SK-N-MC (cell line): ENCODE data around the gene EDEM1.

Experiments
- EZH2 ChIP-seq: fragments of 200-600 bp; sonication (generic); IDR thresholded peaks from one replicate; pipeline ENCODE4 v1.6.1; 2017; ENCODE audit warnings: antibody characterized with exemption
- POLR2AphosphoS5 ChIP-seq: IDR thresholded peaks from 2 replicates; pipeline ENCODE4 v1.6.1; 2012; ENCODE audit warnings: mild to moderate bottlenecking, low read depth, low read length, borderline replicate concordance

DNA sequence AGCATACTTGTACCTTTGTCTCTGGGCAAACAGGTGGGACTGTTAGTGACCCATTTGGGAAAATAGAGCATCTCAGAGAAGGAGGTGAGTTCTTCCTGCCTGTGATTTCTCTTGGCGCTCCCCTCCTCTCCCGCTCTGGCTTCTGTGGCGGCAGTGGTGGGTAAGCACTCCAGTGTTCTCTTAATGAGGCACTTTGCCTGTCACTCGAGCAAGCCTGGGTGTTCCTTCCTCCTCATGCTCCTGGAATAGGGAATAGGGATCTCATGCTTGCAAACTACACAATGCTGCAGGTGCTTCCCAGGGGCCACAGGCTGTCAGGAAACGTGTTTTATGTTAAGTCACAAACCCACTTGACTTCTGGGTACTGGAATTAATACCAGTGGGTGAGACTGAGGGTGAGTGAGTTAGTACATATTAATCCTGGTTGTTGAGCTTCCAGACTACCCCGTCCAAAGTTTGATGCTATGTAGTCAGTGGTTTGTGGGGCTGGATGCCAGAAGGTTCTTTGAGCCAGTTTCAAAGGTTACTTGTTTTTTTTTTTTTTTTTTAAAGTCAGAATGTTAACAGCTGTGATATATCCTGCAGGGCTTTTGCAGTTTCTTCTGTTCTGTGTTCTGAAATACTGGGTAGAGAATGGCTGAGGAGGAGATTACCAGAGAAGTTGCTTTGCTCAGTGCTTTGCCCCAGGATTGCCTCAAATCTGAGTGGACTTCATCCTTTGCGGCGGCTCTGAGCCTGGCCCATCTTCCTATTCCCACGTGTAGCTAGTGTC lies 30.5 kb downstream of the EDEM1 start:
- TF ChIP-seq EZH2: no peak
- TF ChIP-seq POLR2AphosphoS5: no peak
